Renal cortex interstitium (tissue), 11 donors: ENCODE results near the gene RAMP1. TPM values are rescaled to one million over a fixed set of nuclear protein-coding genes. Genes with fewer than 3 reads are reported as not detected.
A peak's percentile ranks its signal among the peaks of the same experiment; 100 is the strongest.
"Not testable (repeated sequence)": the region's sequence is repeated elsewhere in the genome, so short reads cannot be mapped to it uniquely, and the experiment has no call there.

Source experiments
- DNase-seq, 11 donors: peaks; one replicate each; pipeline ENCODE4 v3.0.0-alpha.2; 2013; ENCODE audit warnings: low read depth in 9 of 11, low spot score in 4 of 11; ENCODE audit errors: extremely low read depth in 1 of 11
- polyA plus RNA-seq, 3 donors: library from polyadenylated mRNA; unstranded; fragments of 120-200 nt; gene quantifications; one replicate each; pipeline ENCODE4 v1.2.1, GENCODE V29; 2013; ENCODE audit not compliant: insufficient read length in 3 of 3

Gene RAMP1
- polyA plus RNA-seq, 3 donors = 2.3 to 4.5 (median 3.5) TPM

DNA sequence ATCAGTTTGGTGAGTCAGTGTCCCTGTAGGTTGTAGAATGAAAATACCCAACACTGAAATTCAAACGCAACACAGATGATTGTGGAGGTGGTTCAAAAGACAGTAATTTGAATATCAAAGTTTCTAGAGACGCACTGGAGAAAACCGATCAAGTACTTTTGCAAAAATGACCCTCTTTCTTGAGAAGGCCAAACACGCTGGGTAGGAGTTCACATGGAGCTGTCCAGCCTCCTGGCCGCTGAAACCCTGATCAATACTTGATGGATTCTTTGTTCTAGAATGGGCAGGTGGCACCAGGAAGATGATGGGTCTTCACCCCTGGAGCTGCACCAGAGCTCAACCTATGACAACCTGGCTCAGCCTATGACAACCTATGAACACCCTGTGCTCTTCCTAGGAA, 67.7 kb downstream of the RAMP1 start:
- no peak for DNase-seq

DNA sequence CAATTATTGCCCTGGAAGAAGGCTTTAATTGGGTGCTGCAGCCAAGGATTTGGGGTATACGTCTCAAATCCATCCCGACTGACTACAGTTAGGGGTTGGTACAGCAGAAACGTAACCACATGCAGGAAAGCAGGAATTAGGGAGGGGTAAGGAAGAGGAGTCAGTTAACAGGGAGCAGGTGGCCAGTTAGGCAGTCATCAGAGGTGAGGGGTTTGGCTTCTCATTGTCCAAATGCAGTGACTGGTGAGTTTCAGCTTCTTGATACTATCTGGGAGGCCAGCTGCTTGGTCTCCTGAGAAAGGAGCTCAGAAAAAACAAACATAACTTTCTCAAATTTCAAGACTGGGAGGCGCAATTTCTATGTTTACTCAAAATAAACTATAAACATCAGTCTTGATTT, 68.6 kb downstream of the RAMP1 start:
- no peak for DNase-seq

DNA sequence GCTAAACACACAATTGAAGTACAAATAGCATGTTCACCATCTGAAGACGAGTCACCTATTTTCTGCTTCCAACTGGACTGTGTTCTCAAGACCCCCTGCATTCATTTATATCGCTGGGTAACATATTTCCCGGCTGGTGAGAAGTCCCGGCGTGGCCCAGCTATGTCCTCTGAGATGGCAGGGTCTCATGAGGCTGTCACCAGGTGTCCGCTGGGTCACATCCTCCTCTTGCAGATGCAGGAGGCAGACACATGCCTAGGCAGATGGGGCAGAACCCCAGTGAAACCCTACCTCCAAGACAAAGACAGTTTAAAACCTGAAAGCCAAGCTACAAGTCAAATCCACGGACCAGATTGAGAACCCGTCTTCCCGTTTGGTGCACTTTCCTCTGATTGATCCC, 70.6 kb downstream of the RAMP1 start:
- DNase-seq = no peak

DNA sequence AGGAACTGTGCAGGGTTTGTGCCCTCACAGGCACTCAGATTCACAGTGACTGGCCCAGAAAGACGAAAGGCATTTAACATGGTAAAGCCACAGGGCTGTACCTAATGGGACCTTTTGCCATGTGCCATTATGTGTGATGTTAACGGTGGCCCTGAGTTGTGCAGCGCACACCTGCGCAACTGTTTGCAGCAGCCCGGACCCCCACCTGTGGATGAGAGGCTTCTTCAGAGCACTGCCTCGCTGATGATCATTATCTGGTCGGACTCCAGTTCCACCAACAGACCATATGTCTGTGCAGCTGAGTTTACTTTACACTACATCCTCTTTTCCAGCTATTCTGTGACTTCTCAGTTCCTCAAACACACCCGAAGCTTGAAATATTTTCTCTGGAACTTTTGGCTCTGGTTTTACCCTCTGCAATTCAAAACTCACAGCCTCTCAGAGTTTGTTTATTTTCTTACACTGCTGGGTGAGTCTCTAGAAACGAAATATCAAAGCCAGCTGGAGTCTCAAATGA, 71.8 kb downstream of the RAMP1 start:
- peak in 3 of 11 donors; percentile 29 to 42 (median 33) for DNase-seq

DNA sequence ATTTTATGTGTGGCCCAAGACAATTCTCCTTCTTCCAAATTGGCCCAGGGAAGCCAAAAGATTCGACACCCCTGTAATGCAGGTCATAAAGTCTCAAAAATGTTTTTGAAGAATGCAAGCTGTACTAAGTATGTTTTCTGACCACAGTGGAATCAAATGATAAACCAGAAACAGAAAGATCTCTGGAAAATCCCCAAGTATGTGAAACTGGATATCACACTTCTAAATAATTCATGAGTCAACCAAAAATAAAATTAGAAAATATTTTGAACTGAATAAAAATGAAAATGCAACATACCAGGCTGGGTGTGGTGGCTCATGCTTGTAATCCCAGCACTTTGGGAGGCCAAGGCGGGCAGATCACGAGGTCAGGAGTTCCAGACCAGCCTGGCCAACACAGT, 73.3 kb downstream of the RAMP1 start:
- no peak for DNase-seq

DNA sequence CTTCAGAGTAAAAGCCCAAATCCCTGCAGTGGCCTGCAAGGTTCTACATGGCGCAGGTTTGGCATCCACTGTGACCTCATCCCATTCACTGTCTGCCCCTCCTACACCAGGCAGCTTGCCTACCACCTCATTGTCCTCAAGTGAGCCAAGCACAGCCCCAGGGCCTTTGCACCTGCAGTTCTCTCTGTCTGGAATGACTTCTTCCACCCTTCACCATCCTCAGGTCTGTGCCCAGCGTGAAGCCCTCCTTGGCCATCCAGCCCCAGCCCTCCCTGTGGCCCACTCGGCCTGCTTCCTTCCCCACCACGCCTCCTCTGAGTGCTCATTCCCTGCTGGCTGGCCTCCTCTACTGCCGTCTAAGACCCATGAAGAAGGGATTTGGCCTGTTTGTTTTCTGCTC, 74.8 kb downstream of the RAMP1 start:
- no peak for DNase-seq

DNA sequence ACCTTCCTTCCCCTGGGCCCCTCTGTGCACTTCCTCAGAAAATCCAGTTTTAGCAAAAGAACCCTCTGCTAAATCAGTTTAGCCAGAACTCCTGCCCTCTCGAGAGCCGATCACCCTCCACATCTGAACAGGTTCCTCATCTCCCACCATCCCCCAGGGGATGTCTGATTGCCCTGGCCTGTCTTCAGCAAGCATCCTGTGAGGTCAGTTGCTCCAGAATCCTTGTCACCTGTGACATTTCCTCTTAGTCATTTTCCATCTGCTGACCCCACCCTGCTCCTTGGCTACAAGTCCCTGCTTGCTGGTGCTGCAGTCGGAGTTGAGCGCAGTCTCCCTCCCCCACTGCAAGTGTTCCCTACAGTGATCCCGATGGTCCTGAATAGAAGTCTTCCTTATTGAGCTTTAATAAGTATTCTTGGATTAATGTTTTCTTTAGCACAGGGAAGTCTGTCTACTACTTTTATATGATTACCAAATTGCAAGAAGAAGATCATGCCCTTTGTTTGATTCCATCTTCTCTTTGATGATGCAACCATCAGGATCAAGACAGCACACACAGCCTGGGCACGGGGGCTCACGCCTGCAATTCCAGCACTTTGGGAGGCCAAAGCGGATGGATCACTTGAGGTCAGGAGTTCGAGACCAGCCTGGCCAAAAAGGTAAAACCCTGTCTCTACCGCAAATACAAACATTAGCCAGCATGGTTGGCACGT, 76.5 kb downstream of the RAMP1 start:
- DNase-seq = no peak

DNA sequence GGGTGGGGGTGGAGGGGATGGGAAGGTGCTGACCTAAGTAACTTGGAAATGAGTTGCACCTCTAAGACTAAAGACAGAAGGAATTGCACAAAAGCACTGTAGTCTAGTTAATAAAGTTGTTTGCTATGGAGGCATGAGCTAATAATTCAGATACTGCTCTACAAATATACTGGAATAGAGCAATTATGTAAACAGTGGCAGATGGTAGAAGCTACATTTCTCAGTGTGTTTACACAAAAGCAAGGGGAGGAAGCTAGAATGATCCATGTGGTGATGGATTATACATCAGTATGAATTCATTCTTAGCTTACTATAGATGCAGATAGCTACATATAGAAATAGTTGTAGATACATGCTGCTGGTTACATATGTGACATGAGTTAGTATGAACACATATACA, 79.8 kb downstream of the RAMP1 start:
- no peak for DNase-seq

DNA sequence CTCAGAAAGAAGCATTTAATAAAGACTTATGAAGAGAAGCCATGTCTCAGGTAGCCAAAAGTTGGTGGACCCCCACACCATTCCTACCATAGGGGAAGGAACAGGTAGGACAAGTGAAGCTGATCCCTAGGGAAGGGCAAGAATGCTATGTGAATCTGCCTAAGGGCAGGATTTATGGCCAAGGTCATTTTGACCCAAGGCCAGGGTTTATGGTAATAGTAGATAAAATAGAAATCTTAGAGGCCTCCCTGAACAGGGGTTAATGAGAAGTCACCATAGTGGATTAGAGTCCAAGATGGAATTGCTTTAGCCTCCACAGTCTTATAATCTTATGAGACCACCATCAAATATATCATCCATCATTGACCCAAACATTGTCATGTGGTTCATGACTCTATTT, 81.4 kb downstream of the RAMP1 start:
- DNase-seq = no peak

DNA sequence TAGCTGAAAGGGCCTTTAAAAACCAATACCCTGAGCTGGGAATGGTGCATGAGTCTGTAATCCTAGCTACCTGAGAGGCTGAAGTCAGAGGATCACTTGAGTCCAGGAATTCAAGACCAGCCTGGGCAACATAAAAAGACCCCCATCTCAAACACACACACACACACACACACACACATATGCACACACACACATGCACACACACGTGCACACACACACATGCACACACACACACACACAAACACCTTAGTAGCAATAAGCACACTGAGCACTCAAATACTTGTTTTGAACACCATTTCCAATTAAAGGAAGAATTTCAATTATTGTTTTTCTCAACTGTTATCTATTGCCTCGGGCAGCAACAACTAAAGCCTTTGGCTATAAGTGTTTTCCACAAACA, 81.8 kb downstream of the RAMP1 start:
- DNase-seq = no peak

DNA sequence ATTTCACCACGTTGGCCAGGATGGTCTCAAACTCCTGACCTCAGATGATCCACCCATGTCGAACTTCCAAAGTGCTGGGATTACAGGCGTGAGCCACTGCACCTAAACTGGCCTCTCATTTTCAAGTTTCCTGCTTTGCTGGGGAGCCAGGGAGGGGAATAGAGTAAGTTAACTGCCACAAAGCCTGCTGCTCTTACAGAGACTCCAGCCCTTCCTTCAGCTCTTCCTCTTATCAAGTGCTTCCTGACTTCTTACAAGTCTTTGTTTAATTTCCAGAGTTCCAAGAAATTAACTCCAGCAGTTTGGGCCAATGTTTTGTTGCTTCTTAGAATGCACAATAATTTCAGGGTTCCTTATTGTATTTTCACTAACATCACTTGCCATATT, 83.1 kb downstream of the RAMP1 start:
- DNase-seq = no peak

DNA sequence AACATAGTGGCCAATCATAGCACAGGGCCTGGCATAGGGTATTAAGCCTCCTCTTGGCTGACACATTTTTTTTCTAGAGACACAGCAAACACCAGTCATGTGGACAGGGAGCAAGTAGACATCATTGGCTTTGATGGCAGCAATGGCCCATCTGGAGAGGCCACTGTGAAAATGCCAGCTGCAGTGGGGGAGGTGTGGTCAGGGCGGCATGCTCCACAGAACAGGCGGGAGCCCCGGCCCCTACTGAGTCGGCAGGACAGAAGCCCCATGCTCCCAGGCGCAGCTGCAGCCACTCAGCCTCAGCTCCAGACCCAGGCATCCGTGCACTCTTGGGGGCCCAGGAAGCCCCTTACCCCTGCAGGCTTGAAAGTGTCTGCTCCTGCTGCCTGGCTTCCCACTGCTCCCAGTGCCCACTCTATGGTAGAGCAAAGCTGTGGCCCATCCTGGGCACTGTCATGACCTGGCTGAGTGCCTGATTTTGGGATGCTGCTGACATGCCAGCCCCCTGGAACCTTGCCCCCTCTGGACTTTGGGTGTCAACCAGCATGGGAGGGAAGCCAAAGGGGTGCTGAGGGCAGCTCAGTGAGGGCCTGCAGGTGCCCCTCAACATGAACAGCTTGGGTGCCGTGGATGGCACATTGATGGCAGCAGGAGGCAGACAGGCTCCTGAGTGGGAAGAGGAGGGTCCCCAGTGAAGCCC, 84.1 kb downstream of the RAMP1 start:
- no peak for DNase-seq

DNA sequence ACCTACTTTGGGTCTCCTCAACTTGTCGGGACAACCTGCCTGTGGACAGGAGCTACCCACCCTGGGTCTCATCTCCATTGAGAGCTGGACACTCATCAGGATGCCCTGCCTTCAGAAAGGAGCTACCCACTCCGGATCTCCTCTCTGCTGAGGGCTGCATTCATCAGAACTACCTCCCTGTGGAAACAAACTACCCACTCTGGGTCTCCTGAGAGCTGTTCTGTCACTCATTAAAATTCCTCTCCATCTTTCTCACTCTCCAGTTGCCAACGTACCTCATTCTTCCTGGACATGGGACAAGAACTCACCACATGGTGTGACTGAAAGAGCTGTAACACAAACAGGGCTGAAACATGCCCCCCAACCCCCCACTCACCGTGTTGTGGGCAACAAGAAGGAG, 84.9 kb downstream of the RAMP1 start:
- no peak for DNase-seq

DNA sequence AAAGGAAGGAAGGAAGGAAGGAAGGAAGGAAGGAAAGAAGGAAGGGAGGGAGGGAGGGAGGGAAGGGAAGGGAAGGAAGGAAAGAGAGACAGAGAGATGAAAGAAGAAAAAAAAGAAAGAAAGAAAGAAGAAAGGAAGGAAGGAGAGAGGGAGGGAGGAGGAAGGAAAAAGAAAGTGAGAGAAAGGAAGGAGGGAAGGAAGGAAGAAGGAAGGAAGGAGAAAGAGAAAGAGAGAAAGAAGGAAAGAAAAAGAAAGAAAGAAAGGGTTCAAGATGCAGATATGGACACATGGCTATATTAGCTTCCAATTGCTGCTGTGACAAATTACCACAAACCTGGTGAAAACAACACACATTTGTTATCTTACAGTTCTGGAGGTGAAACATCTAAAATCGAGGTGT, 87.0 kb downstream of the RAMP1 start:
- no peak for DNase-seq

DNA sequence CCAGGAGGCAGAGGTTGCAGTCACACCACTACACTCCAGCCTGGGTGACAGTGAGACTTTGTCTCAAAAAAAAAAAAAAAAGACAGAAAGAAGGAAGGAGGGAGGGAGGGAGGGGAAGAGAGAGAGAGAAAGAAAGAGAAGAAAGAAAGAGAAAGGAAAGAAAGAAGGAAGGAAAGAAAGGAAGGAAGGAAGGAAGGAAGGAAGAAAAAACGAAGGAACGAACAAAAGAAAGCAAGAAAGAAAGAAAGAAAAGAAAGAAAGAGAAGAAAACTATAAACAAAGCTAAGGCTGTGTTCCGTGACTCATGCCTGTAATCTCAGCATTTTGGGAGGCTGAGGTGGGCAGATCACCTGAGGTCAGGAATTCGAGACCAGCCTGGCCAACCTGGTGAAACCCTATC, 91.9 kb downstream of the RAMP1 start:
- not testable (repeated sequence) for DNase-seq

DNA sequence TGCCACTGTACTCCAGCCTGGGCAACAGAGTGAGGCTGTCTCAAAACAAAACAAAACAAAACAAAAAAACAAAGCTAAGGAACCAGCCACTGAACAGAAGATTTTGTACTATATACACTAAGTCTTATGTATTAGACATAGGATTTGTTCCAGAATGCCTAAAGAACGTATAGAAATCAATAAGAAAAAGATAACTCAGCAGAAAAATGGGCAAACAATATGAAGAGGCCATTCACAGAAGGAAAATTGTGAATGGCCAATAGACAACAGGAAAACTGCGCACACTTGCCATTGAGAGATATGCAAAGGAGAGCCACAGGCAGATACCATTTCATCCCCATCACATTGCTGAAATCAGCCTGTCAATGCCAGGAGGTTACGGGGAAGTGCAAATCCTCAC, 92.5 kb downstream of the RAMP1 start:
- DNase-seq = no peak

DNA sequence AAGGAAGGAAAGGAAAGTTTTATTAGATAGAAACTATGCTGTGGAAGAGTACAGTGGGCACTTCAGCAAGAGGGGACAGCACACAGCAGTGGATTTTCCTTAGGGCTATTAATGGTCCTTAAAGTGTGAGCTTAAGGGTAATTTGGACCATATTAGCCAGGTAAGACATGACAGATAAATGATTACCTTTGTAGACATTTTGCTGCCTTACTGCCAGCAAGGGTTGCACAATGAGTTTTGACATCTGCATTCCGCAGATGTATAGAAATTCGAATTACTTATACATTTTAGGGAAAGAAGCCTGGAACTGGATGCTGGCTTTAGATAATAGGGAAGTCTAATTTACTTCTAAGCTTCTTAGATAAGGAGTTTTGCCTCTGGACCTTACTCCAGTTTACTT, 93.4 kb downstream of the RAMP1 start:
- DNase-seq = no peak

DNA sequence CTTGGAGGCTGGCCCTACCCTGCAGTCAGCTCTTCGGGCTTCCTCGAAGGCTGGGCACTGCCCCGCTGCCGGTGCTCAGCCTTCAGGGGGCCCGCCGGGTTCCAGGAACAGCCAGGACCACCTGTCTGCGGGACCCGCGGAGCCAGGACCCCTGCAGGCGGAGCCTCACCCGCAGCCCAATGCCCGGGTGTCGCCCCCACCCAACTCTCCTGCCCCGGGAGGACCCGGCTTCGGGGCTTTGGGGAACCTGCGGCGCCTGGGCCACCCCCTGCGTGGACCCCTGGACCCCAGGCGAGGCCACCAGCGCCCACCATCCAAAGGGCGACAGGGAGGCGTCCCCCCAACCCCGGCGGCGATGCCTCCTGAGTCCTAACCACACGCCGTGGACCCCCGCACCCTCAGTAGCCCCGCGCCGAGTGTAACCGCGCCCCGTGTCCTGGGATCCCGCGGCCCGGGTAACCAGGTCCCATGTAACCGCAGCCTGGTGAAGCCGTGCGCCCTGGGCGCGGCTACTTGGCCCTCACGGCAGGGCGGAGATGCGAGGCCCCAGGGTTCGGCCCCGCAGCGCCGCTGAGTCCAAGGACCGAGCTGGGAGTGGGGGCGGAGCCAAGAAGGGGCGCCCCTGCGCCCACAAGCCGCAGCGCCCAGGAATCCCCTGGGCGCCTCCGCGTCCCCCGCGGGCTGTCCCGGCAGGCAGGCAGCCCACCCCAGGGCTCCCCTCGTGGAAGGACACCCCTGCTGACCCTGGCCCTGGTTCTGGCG, 96.4 kb downstream of the RAMP1 start:
- DNase-seq = no peak

DNA sequence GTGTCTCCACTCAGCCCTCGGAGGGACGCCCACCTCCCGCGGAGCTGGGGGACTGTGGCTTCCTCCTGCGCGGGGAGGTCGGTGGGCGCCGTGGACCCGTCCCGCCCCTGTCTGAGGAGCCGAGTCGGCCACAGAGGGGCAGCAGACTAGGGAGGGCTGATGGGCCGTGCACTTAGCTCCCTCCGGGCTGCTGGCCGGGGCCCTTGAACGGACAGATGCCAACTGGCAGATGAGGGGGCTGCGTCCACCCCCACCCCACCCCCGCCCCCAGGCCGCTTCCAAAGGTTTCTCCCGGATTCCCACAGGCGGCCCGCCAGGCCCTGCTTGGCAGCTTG, 96.9 kb downstream of the RAMP1 start:
- DNase-seq = no peak

DNA sequence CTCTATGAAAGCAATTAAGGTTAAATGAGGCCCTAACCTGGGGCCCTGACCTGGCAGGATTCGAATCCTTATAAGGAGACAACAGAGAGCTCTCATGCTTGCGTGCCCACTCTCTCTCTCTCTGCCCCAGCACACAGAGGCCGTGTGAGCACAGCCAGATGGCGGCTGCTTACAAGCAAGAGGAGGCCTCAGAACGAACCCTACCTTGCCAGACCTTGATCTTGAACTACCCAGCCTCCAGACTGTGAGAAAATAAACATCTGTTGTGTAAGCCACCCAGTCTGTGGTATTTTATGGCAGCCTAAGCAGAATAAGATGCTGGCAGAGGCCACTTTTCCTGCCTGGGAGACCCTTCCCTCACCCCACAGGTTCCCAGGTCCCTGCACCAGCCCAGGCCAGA, 102.2 kb downstream of the RAMP1 start:
- DNase-seq = no peak
